GM19043 (cell line): ENCODE results near the gene CACNA1A.

ENCODE experiments used
- ATAC-seq: cut with Tn5 transposase; IDR thresholded peaks from one replicate; pipeline ENCODE4 v1.9.1; 2021; ENCODE audit warnings: low read depth; ENCODE audit not compliant: unreplicated experiment

The CACNA1A gene

GRCh38 chr19:13318190-13318589 is 188.1 kb downstream of the CACNA1A start:
- ATAC-seq: no peak

- ATAC-seq: no peak
These were observed 190.8 kb downstream of the CACNA1A start for GRCh38 chr19:13315495-13315894.

GRCh38 chr19:13314761-13315160 is 191.5 kb downstream of the CACNA1A start:
- no peak for ATAC-seq

- ATAC-seq: no peak
These were observed 192.4 kb downstream of the CACNA1A start for GRCh38 chr19:13313875-13314274.

GRCh38 chr19:13309864-13310263 is 196.4 kb downstream of the CACNA1A start:
- ATAC-seq: no peak

- ATAC-seq: no peak
These were observed 202.7 kb downstream of the CACNA1A start for GRCh38 chr19:13303381-13304129.

GRCh38 chr19:13302526-13303270 is 203.6 kb downstream of the CACNA1A start:
- no peak for ATAC-seq

GRCh38 chr19:13301627-13302334 is 204.5 kb downstream of the CACNA1A start:
- no peak for ATAC-seq

- no peak for ATAC-seq
These were observed 205.8 kb downstream of the CACNA1A start for GRCh38 chr19:13300421-13301030.

- ATAC-seq: no peak
These were observed 206.4 kb downstream of the CACNA1A start for GRCh38 chr19:13299838-13300237.

GRCh38 chr19:13298565-13299481 is 207.5 kb downstream of the CACNA1A start:
- no peak for ATAC-seq

GRCh38 chr19:13297023-13297422 is 209.3 kb downstream of the CACNA1A start:
- no peak for ATAC-seq

- ATAC-seq: no peak
These were observed 211.3 kb downstream of the CACNA1A start for GRCh38 chr19:13294812-13295567.

GRCh38 chr19:13291913-13292312 is 214.4 kb downstream of the CACNA1A start:
- ATAC-seq: no peak

- no peak for ATAC-seq
These were observed 215.5 kb downstream of the CACNA1A start for GRCh38 chr19:13290741-13291140.

GRCh38 chr19:13289295-13289694 is 217.0 kb downstream of the CACNA1A start:
- no peak for ATAC-seq

- no peak for ATAC-seq
These were observed 219.9 kb downstream of the CACNA1A start for GRCh38 chr19:13286195-13286985.
